ENCODE measurements around the gene MUC22.
"Not testable (repeated sequence)": the region's sequence is repeated elsewhere in the genome, so short reads cannot be mapped to it uniquely, and the experiment has no call there.

The MUC22 gene

GRCh38 chr6:31037169-31037568 lies 26.9 kb downstream of the MUC22 start:
- Histone ChIP-seq H3K9me3 (ENCODE audit: control insufficient read depth in 2 of 2, low read length in 2 of 2) (peaks cover 0 to 2% of the 10 kb centered on the region in 2 donors), H3K36me3 (ENCODE audit: control insufficient read depth in 2 of 2, insufficient read depth in 2 of 2, low read length in 2 of 2) (no peaks in the 10 kb centered on the region), H3K27me3 (ENCODE audit: control insufficient read depth in 1 of 2, insufficient read depth in 2 of 2, low read length in 2 of 2) (no peaks in the 10 kb centered on the region), H3K4me3 (ENCODE audit: low read length in 2 of 2) (no peak overlapping the region), H3K9ac (ENCODE audit: low read length in 2 of 2) (no peak overlapping the region), H3K27ac (ENCODE audit: low read length) (no peak overlapping the region), H3K4me1 (ENCODE audit: control insufficient read depth, insufficient read depth, low read length) (peaks cover 4% of the 10 kb centered on the region)

- peaks cover 0 to 2% of the 10 kb centered on the region in 2 donors for H3K9me3 ChIP-seq (ENCODE audit: control insufficient read depth in 2 of 2, low read length in 2 of 2)
- H3K4me3 ChIP-seq (ENCODE audit: low read length in 2 of 2): no peak overlapping the region
- H3K9ac ChIP-seq (ENCODE audit: low read length in 2 of 2): no peak overlapping the region
- H3K27me3 ChIP-seq (ENCODE audit: control insufficient read depth in 1 of 2, insufficient read depth in 2 of 2, low read length in 2 of 2): no peaks in the 10 kb centered on the region
- no peak overlapping the region for H3K27ac ChIP-seq (ENCODE audit: low read length)
- no peaks in the 10 kb centered on the region for H3K36me3 ChIP-seq (ENCODE audit: control insufficient read depth in 2 of 2, insufficient read depth in 2 of 2, low read length in 2 of 2)
- peaks cover 4% of the 10 kb centered on the region for H3K4me1 ChIP-seq (ENCODE audit: control insufficient read depth, insufficient read depth, low read length)
These were observed 27.4 kb downstream of the MUC22 start for GRCh38 chr6:31037682-31038081.

- H3K9ac ChIP-seq (ENCODE audit: low read length in 2 of 2): no peak overlapping the region
- no peak overlapping the region for H3K4me3 ChIP-seq (ENCODE audit: low read length in 2 of 2)
- H3K27me3 ChIP-seq (ENCODE audit: control insufficient read depth in 1 of 2, insufficient read depth in 2 of 2, low read length in 2 of 2): no peaks in the 10 kb centered on the region
- H3K9me3 ChIP-seq (ENCODE audit: control insufficient read depth in 2 of 2, low read length in 2 of 2): peaks cover 0 to 2% of the 10 kb centered on the region in 2 donors
- no peak overlapping the region for H3K27ac ChIP-seq (ENCODE audit: low read length)
- peaks cover 4% of the 10 kb centered on the region for H3K4me1 ChIP-seq (ENCODE audit: control insufficient read depth, insufficient read depth, low read length)
- no peaks in the 10 kb centered on the region for H3K36me3 ChIP-seq (ENCODE audit: control insufficient read depth in 2 of 2, insufficient read depth in 2 of 2, low read length in 2 of 2)
These were observed 28.3 kb downstream of the MUC22 start for GRCh38 chr6:31038559-31038958.

- Histone ChIP-seq H3K9ac (ENCODE audit: low read length in 2 of 2) (no peak overlapping the region), H3K36me3 (ENCODE audit: control insufficient read depth in 2 of 2, insufficient read depth in 2 of 2, low read length in 2 of 2) (no peaks in the 10 kb centered on the region), H3K4me1 (ENCODE audit: control insufficient read depth, insufficient read depth, low read length) (peaks cover 4% of the 10 kb centered on the region), H3K9me3 (ENCODE audit: control insufficient read depth in 2 of 2, low read length in 2 of 2) (peaks cover 0 to 2% of the 10 kb centered on the region in 2 donors), H3K27ac (ENCODE audit: low read length) (no peak overlapping the region), H3K4me3 (ENCODE audit: low read length in 2 of 2) (no peak overlapping the region), H3K27me3 (ENCODE audit: control insufficient read depth in 1 of 2, insufficient read depth in 2 of 2, low read length in 2 of 2) (peaks cover 0 to 3% of the 10 kb centered on the region in 2 donors)
These were observed 30.5 kb downstream of the MUC22 start for GRCh38 chr6:31040801-31041200.

GRCh38 chr6:31041372-31041974 lies 31.2 kb downstream of the MUC22 start:
- Histone ChIP-seq H3K27me3 (ENCODE audit: control insufficient read depth in 1 of 2, insufficient read depth in 2 of 2, low read length in 2 of 2) (peaks cover 0 to 5% of the 10 kb centered on the region in 2 donors), H3K4me3 (ENCODE audit: low read length in 2 of 2) (no peak overlapping the region), H3K27ac (ENCODE audit: low read length) (no peak overlapping the region), H3K36me3 (ENCODE audit: control insufficient read depth in 2 of 2, insufficient read depth in 2 of 2, low read length in 2 of 2) (no peaks in the 10 kb centered on the region), H3K4me1 (ENCODE audit: control insufficient read depth, insufficient read depth, low read length) (peaks cover 4% of the 10 kb centered on the region), H3K9me3 (ENCODE audit: control insufficient read depth in 2 of 2, low read length in 2 of 2) (peaks cover 0 to 2% of the 10 kb centered on the region in 2 donors), H3K9ac (ENCODE audit: low read length in 2 of 2) (no peak overlapping the region)

GRCh38 chr6:31042806-31043205 lies 32.5 kb downstream of the MUC22 start:
- Histone ChIP-seq H3K4me1 (ENCODE audit: control insufficient read depth, insufficient read depth, low read length) (peaks cover 1% of the 10 kb centered on the region), H3K27ac (ENCODE audit: low read length) (no peak overlapping the region), H3K36me3 (ENCODE audit: control insufficient read depth in 2 of 2, insufficient read depth in 2 of 2, low read length in 2 of 2) (no peaks in the 10 kb centered on the region), H3K4me3 (ENCODE audit: low read length in 2 of 2) (no peak overlapping the region), H3K9ac (ENCODE audit: low read length in 2 of 2) (no peak overlapping the region), H3K9me3 (ENCODE audit: control insufficient read depth in 2 of 2, low read length in 2 of 2) (peaks cover 0 to 2% of the 10 kb centered on the region in 2 donors), H3K27me3 (ENCODE audit: control insufficient read depth in 1 of 2, insufficient read depth in 2 of 2, low read length in 2 of 2) (peaks cover 0 to 5% of the 10 kb centered on the region in 2 donors)

- Histone ChIP-seq H3K27ac (ENCODE audit: low read length) (no peak overlapping the region), H3K4me1 (ENCODE audit: control insufficient read depth, insufficient read depth, low read length) (no peaks in the 10 kb centered on the region), H3K9me3 (ENCODE audit: control insufficient read depth in 2 of 2, low read length in 2 of 2) (no peaks in the 10 kb centered on the region), H3K9ac (ENCODE audit: low read length in 2 of 2) (no peak overlapping the region), H3K4me3 (ENCODE audit: low read length in 2 of 2) (no peak overlapping the region), H3K36me3 (ENCODE audit: control insufficient read depth in 2 of 2, insufficient read depth in 2 of 2, low read length in 2 of 2) (no peaks in the 10 kb centered on the region), H3K27me3 (ENCODE audit: control insufficient read depth in 1 of 2, insufficient read depth in 2 of 2, low read length in 2 of 2) (peaks cover 3 to 10% of the 10 kb centered on the region in 2 donors)
These were observed 37.8 kb downstream of the MUC22 start for GRCh38 chr6:31048099-31048498.

- no peak overlapping the region for H3K9ac ChIP-seq (ENCODE audit: low read length in 2 of 2)
- H3K4me3 ChIP-seq (ENCODE audit: low read length in 2 of 2): no peak overlapping the region
- no peak overlapping the region for H3K27ac ChIP-seq (ENCODE audit: low read length)
- H3K9me3 ChIP-seq (ENCODE audit: control insufficient read depth in 2 of 2, low read length in 2 of 2): no peaks in the 10 kb centered on the region
- peaks cover 8 to 10% of the 10 kb centered on the region in 2 donors for H3K27me3 ChIP-seq (ENCODE audit: control insufficient read depth in 1 of 2, insufficient read depth in 2 of 2, low read length in 2 of 2)
- no peaks in the 10 kb centered on the region for H3K4me1 ChIP-seq (ENCODE audit: control insufficient read depth, insufficient read depth, low read length)
- H3K36me3 ChIP-seq (ENCODE audit: control insufficient read depth in 2 of 2, insufficient read depth in 2 of 2, low read length in 2 of 2): no peaks in the 10 kb centered on the region
These were observed 39.2 kb downstream of the MUC22 start for GRCh38 chr6:31049518-31049917.

GRCh38 chr6:31053187-31053586 lies 42.9 kb downstream of the MUC22 start:
- H3K4me1 ChIP-seq (ENCODE audit: control insufficient read depth, insufficient read depth, low read length); H3K9me3 ChIP-seq (ENCODE audit: control insufficient read depth in 2 of 2, low read length in 2 of 2); H3K27ac ChIP-seq (ENCODE audit: low read length); H3K27me3 ChIP-seq (ENCODE audit: control insufficient read depth in 1 of 2, insufficient read depth in 2 of 2, low read length in 2 of 2); H3K4me3 ChIP-seq (ENCODE audit: low read length in 2 of 2); H3K36me3 ChIP-seq (ENCODE audit: control insufficient read depth in 2 of 2, insufficient read depth in 2 of 2, low read length in 2 of 2); H3K9ac ChIP-seq (ENCODE audit: low read length in 2 of 2): not testable (repeated sequence)

GRCh38 chr6:31053873-31054272 lies 43.6 kb downstream of the MUC22 start:
- no peak overlapping the region for H3K4me3 ChIP-seq (ENCODE audit: low read length in 2 of 2)
- H3K27me3 ChIP-seq (ENCODE audit: control insufficient read depth in 1 of 2, insufficient read depth in 2 of 2, low read length in 2 of 2): peaks cover 0 to 5% of the 10 kb centered on the region in 2 donors
- no peak overlapping the region for H3K27ac ChIP-seq (ENCODE audit: low read length)

GRCh38 chr6:31055441-31055840 lies 45.2 kb downstream of the MUC22 start:
- H3K4me3 ChIP-seq (ENCODE audit: low read length in 2 of 2): no peak overlapping the region
- H3K9ac ChIP-seq (ENCODE audit: low read length in 2 of 2): no peak overlapping the region
- H3K27me3 ChIP-seq (ENCODE audit: control insufficient read depth in 1 of 2, insufficient read depth in 2 of 2, low read length in 2 of 2): peaks cover 0 to 5% of the 10 kb centered on the region in 2 donors
- H3K4me1 ChIP-seq (ENCODE audit: control insufficient read depth, insufficient read depth, low read length): peaks cover 3% of the 10 kb centered on the region
- H3K9me3 ChIP-seq (ENCODE audit: control insufficient read depth in 2 of 2, low read length in 2 of 2): no peaks in the 10 kb centered on the region
- no peaks in the 10 kb centered on the region for H3K36me3 ChIP-seq (ENCODE audit: control insufficient read depth in 2 of 2, insufficient read depth in 2 of 2, low read length in 2 of 2)
- no peak overlapping the region for H3K27ac ChIP-seq (ENCODE audit: low read length)

More at GRCh38 chr6:31053873-31054272, 43.6 kb downstream of the MUC22 start:
- peaks cover 3% of the 10 kb centered on the region for H3K4me1 ChIP-seq (ENCODE audit: control insufficient read depth, insufficient read depth, low read length)
- no peaks in the 10 kb centered on the region for H3K36me3 ChIP-seq (ENCODE audit: control insufficient read depth in 2 of 2, insufficient read depth in 2 of 2, low read length in 2 of 2)
- no peak overlapping the region for H3K9ac ChIP-seq (ENCODE audit: low read length in 2 of 2)
- no peaks in the 10 kb centered on the region for H3K9me3 ChIP-seq (ENCODE audit: control insufficient read depth in 2 of 2, low read length in 2 of 2)
